Stimulated activated naive CD8-positive, alpha-beta T cell treated with anti-CD3 and anti-CD28 coated beads, Interleukin-15, amount 100 ng/mL, for 72 hours (primary cell): Measurements from ENCODE around the gene PTGIS.

Experiments used
- ATAC-seq: fragments of 150-1000 bp; cut with Tn5 transposase; 2 replicates; pipeline ENCODE4 v1.10.0; 2021; ENCODE audit warnings: mild to moderate bottlenecking, moderate library complexity
- DNase-seq, 2 donors: peaks; one replicate each; pipeline ENCODE4 v3.0.0; 2021 to 2022
- H3K27ac Mint-ChIP-seq, 2 donors: one replicate each; pipeline ENCODE4 v1.8.0; 2022; ENCODE audit warnings: mild to moderate bottlenecking in 2 of 2, mixed read lengths in 2 of 2, moderate library complexity in 2 of 2
- H3K27me3 Mint-ChIP-seq: one replicate; pipeline ENCODE4 v1.8.0; 2022; ENCODE audit warnings: mixed read lengths
- H3K4me1 Mint-ChIP-seq: one replicate; pipeline ENCODE4 v1.8.0; 2022; ENCODE audit warnings: mild to moderate bottlenecking, mixed read lengths
- H3K4me3 Mint-ChIP-seq, 2 donors: one replicate each; pipeline ENCODE4 v1.8.0; 2022; ENCODE audit warnings: mild to moderate bottlenecking in 2 of 2, mixed read lengths in 2 of 2, moderate library complexity in 1 of 2
- H3K9me3 Mint-ChIP-seq, 2 donors: one replicate each; pipeline ENCODE4 v1.8.0; 2022; ENCODE audit warnings: mixed read lengths in 2 of 2

PTGIS gene

DNA sequence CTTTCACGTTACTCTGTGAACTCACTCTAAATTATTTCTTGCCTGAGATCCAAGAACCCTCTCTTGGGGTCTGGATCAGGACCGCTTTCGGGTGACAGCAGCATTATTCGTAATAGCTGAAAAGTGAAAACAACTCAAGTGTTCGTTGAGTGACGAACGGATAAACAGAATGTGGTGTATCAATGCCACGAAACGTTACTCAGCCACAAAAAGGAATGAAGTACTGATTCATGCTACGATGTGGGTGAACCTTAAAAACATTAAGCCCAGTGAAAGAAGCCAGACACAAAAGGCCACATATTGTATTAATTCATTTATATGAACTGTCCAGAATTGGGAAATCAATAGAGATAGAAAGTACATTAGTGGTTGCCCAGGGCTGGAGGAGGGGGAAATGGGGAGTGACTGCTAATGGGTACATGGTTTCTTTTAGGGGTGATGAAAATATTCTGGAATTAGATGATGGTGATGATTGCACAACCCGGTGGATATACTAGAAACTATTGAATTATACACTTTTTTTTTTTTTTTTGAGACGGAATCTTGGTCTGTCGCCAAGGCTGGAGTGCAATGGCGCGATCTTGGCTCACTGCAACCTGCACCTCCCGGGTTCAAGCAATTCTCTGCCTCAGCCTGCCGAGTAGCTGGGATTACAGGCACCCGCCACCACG is 8.4 kb downstream of the PTGIS start:
- no peaks in the 10 kb centered on the region for H3K4me1 Mint-ChIP-seq
- H3K27ac Mint-ChIP-seq = no peak overlapping the region
- no peaks in the 10 kb centered on the region for H3K9me3 Mint-ChIP-seq
- peaks cover 75% of the 10 kb centered on the region for H3K27me3 Mint-ChIP-seq
- no peak overlapping the region for H3K4me3 Mint-ChIP-seq
- DNase-seq = no peak
- no peak for ATAC-seq

DNA sequence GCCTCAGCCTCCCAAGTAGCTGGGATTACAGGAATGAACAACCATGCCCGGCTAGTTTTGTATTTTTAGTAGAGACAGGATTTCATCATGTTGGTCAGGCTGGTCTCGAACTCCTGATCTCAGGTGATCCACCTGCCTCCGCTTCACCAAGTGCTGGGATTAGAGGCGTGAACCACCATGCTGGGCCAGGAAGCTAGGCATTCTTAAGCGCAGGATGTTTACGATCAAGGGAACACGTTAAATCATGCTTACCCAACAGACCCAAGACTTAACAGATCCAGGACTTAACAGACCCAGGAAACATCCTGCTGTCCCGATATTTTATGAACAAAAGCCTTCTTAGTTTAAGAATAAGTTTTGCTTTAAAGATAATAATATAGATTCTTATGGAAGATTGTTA is 9.1 kb downstream of the PTGIS start:
- H3K4me3 Mint-ChIP-seq = no peak overlapping the region
- H3K27ac Mint-ChIP-seq = no peak overlapping the region
- ATAC-seq (no peak), DNase-seq (no peak)
- H3K4me1 Mint-ChIP-seq = no peaks in the 10 kb centered on the region
- peaks cover 72% of the 10 kb centered on the region for H3K27me3 Mint-ChIP-seq
- no peaks in the 10 kb centered on the region for H3K9me3 Mint-ChIP-seq

DNA sequence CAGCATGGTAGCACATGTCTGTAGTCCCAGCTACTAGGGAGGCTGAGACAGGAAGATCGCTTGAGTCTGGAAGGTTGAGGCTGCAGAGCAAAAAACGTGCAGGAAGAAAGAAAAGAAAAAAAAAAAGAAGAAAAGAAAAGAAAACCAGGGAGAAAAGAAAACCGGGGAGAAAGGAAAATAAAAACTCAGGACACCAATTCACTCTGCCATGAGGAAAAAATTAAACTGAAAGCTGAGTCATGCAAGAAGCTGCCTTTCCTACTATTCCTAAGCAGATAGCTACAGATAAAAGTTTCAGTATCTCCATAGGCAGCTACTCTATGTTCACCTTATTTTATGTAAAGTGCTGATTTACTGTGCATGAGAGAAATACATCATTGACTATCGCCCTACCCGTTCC is 10.5 kb downstream of the PTGIS start:
- ATAC-seq (no peak), DNase-seq (no peak)
- Mint-ChIP-seq H3K27me3 (peaks cover 62% of the 10 kb centered on the region), H3K4me1 (no peaks in the 10 kb centered on the region), H3K4me3 (no peak overlapping the region), H3K9me3 (no peaks in the 10 kb centered on the region), H3K27ac (no peak overlapping the region)

DNA sequence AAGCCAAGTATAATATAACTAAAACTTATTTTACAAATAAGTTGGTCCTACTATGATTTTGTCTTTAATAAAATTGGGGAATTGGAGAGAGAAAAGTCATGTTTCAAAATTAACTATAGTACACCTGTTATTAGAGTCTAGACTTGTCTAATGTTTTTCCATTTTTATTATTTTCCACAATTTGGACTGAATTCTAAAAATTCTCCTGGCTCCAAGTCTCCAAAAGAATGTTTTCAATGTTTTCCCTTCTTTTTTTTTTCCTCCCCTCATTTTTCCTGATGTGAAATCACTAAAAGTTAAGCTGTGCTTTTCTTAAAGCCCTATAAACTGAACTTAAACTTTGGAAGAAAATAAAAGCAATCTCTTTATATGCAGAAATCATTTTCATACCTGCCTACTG is 11.3 kb downstream of the PTGIS start:
- Mint-ChIP-seq H3K27me3 (peaks cover 65% of the 10 kb centered on the region), H3K4me1 (peaks cover 3% of the 10 kb centered on the region)

DNA sequence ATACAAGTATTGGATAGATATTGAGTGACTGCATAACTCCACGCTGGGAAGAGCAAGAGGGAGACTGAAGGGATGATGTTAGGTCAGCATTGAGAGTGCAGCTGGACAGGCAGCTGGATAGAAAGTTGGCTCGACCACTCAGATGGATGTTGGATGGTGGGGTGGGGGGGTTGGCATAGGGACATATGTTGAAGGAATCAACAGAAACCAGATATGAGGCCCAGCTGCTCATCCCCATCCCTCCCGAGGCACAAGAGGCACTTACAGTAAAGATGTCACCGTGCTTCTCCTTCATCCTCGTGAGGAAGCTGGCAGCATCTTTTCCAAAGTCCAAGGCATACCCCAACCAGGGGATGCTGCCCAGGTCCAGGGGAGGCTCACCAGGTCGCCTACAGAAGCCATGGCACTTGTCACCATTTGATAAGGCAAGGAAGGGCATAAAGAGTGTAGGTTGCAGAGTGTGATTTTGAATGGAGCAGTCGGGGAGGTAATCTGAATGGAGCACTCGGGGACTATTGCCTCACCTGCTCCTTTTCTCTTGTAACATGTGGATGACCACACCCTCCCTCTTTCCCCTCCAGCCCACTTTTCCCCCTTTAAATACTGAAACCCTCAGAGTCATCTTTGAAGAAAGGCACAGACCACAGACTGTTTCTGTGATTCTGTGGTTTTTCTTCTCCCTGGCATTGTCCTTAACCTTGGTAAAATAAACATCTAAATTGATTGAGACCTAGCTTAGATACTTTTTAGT is 18.0 kb downstream of the PTGIS start:
- Mint-ChIP-seq H3K9me3 (peaks cover 6 to 8% of the 10 kb centered on the region in 2 donors), H3K4me3 (no peak overlapping the region), H3K27me3 (peaks cover 18% of the 10 kb centered on the region), H3K27ac (no peak overlapping the region), H3K4me1 (peaks cover 12% of the 10 kb centered on the region)
- DNase-seq (no peak), ATAC-seq (peak; percentile 49)

More for the DNA sequence above, 11.3 kb downstream of the PTGIS start:
- no peak for ATAC-seq
- no peak for DNase-seq
- Mint-ChIP-seq H3K4me3 (no peak overlapping the region), H3K9me3 (no peaks in the 10 kb centered on the region), H3K27ac (no peak overlapping the region)

DNA sequence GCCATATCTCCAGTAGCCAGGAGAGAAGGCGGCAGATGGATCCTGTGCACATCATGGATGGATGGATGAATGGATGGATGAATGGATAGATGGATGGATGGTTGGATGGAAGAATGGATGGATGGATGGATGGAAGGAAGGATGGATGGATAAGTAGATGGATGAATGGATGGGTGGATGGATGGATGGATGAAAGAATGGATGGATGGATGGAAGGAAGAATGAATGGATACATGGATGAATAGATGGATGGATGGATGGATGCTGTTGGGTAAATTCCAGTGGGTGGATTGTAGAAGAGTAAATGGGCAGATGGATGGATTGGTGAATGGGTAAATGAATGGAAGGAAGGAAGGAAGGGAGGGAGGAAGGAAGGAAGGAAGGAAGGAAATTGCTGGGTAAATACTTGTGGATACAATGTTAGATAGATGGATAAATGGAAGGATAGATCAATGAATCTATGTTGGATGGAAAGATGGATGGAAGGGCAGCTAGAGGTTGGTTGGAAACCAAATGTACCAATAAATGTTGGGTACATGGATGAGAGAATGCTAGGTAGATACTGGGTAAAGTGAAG is 19.5 kb downstream of the PTGIS start:
- H3K9me3 Mint-ChIP-seq = peaks cover 6 to 8% of the 10 kb centered on the region in 2 donors
- no peak overlapping the region for H3K27ac Mint-ChIP-seq
- ATAC-seq (no peak), DNase-seq (no peak)
- peaks cover 15% of the 10 kb centered on the region for H3K4me1 Mint-ChIP-seq
- peaks cover 18% of the 10 kb centered on the region for H3K27me3 Mint-ChIP-seq
- H3K4me3 Mint-ChIP-seq = no peak overlapping the region

DNA sequence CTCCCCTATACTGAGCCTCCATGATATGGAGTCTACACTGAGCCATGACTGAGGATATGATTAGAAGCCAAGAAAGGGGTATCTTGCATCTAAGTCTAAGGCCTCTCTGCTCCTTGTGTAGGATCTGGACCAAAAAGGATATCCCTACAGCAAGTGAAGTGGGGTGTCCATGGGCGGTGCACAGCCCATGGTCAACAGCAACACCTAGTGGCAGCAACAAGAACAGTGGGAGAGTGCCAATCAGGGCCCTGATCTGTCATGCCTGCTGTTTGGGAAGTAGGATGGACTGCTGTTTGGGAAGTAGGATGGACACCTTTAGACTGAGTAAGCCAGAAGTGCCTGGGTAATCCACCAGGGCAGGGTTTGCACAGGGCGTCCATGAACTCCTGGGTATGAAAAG is 22.4 kb downstream of the PTGIS start:
- H3K4me3 Mint-ChIP-seq = no peak overlapping the region

DNA sequence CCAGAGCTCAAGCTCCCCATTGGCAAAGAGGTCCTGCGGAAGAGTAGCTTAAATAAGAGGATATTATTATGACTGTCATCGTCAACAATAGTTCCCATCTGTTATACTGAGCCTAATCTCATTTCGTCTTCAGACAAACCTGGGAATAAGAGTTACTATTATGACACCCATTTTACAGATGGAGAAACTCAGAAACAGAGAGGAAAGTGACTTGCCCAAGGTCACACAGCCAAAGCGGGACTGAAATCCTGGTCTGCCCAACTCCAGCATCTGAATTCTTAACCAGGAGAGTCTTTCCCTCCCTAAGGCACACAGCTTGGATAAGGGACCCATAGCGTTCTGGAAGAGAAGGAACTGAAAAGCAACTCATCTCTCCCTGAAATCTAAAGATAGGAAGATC is 23.4 kb downstream of the PTGIS start:
- Mint-ChIP-seq H3K27ac (peak overlapping the region in 1 of 2 donors; percentile 5), H3K4me1 (peaks cover 21% of the 10 kb centered on the region), H3K27me3 (peaks cover 10% of the 10 kb centered on the region), H3K4me3 (no peak overlapping the region), H3K9me3 (peaks cover 6 to 8% of the 10 kb centered on the region in 2 donors)
- ATAC-seq (no peak), DNase-seq (no peak)

More for the DNA sequence above, 22.4 kb downstream of the PTGIS start:
- peaks cover under 1% of the 10 kb centered on the region for H3K27me3 Mint-ChIP-seq
- peaks cover 6 to 8% of the 10 kb centered on the region in 2 donors for H3K9me3 Mint-ChIP-seq
- H3K4me1 Mint-ChIP-seq = peaks cover 21% of the 10 kb centered on the region
- no peak overlapping the region for H3K27ac Mint-ChIP-seq
- DNase-seq (no peak), ATAC-seq (no peak)

DNA sequence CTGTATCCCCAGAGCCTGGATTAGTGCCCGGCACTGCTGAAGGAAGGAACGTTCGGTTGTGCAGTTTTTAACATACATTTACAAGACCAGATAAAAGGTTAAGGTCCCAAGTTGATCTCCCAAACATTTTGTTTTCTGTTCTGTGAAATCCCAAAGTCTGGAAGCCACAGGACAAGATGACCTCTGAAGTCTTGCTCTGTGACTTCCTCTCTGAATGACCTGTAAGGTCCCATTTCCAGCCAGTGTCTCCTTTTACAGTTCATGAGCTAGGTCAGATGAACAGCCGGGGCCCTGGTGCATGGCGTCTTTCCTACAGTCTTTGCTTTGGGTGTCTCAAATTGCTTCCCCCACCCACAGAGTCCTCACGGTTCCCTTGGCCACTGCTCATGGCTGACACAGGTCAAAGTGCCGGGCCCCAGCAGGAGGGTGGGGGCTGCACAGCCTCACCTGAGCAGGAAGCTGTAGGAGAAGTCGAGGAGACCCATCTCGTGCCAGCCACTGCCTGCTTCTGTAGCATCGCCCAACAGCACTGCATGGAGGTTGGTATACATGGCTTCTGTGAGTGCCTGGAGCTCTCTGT is 24.0 kb downstream of the PTGIS start:
- ATAC-seq (no peak), DNase-seq (no peak)
- peaks cover 15% of the 10 kb centered on the region for H3K27me3 Mint-ChIP-seq
- H3K4me3 Mint-ChIP-seq = no peak overlapping the region
- peaks cover 6 to 8% of the 10 kb centered on the region in 2 donors for H3K9me3 Mint-ChIP-seq
- peak overlapping the region in 1 of 2 donors; percentile 14 for H3K27ac Mint-ChIP-seq
- peaks cover 21% of the 10 kb centered on the region for H3K4me1 Mint-ChIP-seq

DNA sequence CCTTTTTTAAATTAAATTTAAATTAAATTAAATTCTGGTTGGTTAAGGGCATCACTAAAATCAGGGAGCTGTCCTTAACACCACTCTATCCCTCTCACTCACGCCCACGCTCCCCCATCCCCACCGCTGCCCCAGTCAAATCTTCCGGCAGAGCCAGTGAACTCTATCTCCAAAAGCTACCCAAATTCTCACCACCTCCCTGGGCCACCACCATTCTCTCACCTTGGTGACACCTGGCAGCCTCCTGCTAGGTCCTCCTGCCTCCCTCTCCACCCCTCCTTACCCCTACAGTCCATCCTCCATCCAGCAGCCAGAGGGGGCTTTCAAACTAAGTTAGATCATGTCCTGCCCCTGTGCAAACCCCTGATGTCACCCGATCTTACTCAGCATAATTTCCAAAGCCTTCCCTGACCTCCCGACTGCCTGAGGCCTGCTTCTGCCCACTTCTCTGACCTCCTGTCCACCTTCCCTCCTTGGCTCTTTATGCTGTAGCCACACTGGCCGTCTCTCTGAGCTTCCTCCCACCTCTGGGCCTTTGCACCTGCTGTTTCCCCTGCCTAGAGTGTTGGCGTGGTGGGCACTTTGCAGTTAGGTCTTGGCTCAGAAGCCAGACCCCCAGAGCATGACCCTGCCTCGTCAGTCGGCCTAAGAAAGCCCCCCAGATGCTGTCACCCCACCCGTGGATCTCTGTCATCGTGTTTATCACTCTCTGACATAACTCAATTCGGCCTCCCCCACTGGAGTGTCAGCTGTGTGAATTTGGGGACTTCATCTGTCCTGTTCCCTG is 24.7 kb downstream of the PTGIS start:
- DNase-seq (no peak), ATAC-seq (no peak)
- Mint-ChIP-seq H3K27me3 (peaks cover 15% of the 10 kb centered on the region), H3K9me3 (peaks cover 6 to 8% of the 10 kb centered on the region in 2 donors), H3K4me1 (peaks cover 21% of the 10 kb centered on the region), H3K27ac (peak overlapping the region in 1 of 2 donors; percentile 41), H3K4me3 (no peak overlapping the region)

DNA sequence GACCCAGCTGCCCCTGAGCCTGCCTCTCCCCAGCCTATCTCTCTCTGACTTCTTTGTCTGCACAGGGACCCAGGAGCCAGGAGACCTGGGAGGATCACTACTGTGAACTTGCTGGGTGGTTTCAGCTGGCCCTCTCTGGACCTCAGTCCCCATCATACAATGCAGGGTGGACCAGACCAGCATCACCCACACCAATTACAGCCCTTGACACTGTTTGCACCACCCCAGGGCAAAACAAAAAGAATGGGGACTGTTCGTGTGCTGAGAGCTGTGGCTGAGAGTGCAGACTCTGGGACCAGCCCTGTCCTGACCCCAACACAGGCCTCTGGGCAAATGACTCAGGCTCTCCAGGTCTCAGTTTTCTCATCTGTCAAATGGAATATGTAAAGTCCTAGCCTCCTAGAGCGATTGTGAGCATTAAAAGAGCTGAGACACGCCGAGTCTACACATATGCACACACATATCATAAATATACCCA is 25.4 kb downstream of the PTGIS start:
- no peak overlapping the region for H3K4me3 Mint-ChIP-seq
- H3K9me3 Mint-ChIP-seq = peaks cover 6 to 8% of the 10 kb centered on the region in 2 donors

DNA sequence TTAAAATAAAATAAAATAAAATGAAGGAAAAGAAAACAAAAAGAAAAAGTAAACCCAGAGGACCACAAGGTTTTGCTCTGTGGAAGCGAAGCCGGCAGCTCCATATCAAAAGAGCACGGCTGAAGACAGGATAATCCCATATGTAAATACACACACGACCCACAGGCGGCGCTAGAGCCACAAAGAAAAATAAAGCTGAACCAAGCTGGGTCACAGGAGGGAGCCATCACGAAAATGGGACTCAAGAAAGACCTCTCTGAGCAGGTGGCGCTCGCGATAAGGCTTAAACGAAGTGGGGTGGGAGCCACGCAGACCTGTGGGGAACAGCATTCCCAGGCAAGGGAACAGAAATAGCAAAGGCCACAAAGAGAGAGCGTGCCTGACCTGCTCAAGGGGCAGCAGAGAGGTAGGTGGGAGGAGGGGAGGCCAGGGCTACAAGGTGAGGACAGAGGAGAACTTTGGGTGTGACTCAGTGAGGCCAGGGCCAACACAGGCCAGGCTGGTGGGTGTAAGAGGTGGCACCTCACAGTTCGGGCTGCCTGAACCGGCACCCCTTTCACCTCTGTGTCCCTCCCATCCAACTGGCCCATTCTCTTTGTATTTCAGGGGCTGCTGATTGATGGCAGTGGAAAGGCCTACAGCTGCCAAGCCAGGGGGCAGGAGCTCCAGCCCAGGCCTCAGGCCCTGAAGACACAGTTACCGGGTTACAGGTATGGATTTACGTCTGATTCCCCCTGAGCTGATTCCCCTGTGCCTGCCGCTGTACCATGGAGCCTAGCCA is 26.0 kb downstream of the PTGIS start:
- Mint-ChIP-seq H3K27ac (peak overlapping the region; percentile 81 to 82), H3K27me3 (peaks cover 26% of the 10 kb centered on the region), H3K9me3 (peaks cover 6 to 8% of the 10 kb centered on the region in 2 donors), H3K4me1 (peaks cover 21% of the 10 kb centered on the region), H3K4me3 (no peak overlapping the region)
- DNase-seq (peak; percentile 60 to 64), ATAC-seq (peak; percentile 69)

More for the DNA sequence above, 25.4 kb downstream of the PTGIS start:
- no peak overlapping the region for H3K27ac Mint-ChIP-seq
- H3K4me1 Mint-ChIP-seq = peaks cover 21% of the 10 kb centered on the region
- DNase-seq (no peak), ATAC-seq (no peak)
- H3K27me3 Mint-ChIP-seq = peaks cover 19% of the 10 kb centered on the region

DNA sequence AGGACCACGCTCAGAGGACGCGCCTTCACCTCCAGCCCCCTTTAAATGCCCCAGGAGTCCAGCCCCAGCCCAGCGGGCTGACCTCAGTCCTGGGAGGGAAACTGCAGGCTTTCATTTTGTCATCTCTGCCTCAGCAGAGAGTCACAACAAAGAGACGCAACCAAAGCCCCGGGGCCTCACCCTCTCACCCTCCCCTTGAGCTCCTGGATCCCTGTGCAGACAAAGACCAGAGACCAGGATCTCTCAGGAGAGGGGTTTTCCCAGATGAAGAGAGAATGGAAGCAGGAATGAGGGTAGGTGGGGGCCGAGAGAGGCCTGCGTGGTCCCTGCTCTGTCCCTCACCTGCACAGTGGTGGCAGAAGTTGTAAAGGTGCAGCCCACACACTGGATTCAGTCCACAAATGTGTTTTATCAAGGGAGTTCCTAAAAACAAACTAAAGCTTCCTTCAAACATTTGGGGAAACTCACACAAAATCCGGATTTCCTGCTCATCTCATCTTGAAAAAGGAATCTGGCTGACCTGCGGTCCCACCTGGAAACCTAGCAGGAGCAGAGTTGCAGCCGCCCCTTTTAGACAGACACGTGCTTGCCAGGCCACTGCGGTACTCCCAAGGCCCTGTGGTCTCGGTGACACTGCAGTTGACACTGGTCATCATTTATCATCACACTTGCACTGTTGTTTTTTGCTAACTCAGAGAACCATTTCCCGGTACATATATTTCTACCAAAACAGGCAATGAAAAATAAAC is 27.1 kb downstream of the PTGIS start:
- DNase-seq = no peak
- H3K9me3 Mint-ChIP-seq = peaks cover 6 to 8% of the 10 kb centered on the region in 2 donors
- no peak for ATAC-seq
- peaks cover 31% of the 10 kb centered on the region for H3K27me3 Mint-ChIP-seq
- peaks cover 22% of the 10 kb centered on the region for H3K4me1 Mint-ChIP-seq
- no peak overlapping the region for H3K27ac Mint-ChIP-seq
- no peak overlapping the region for H3K4me3 Mint-ChIP-seq

DNA sequence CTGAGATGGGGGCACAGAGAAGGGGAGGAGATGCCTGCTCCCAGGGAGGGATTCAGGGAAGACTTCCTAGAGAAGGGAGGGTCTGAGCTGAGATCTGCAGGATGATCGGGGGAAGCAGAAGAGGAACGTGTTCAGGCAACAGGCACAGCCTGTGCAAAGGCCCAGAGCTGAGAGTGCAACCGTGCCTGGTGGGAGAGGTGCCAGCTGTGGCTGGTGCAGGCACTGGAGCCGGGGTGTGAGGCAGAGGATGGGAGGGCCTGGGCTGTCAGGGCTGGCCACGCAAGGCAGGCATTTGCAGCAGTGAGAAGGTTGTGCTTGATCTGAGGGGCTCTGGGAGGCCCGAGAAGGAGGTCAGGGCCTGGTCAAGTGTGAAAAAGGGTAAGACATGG is 27.7 kb downstream of the PTGIS start:
- DNase-seq = no peak
- peaks cover 29% of the 10 kb centered on the region for H3K4me1 Mint-ChIP-seq
- peaks cover 2 to 3% of the 10 kb centered on the region in 2 donors for H3K9me3 Mint-ChIP-seq
- H3K27ac Mint-ChIP-seq = no peak overlapping the region
- ATAC-seq = peak; percentile 16
- peaks cover 38% of the 10 kb centered on the region for H3K27me3 Mint-ChIP-seq
- no peak overlapping the region for H3K4me3 Mint-ChIP-seq
